ENCODE measurements around the gene MYO1E.
"Not testable (repeated sequence)": the region's sequence is repeated elsewhere in the genome, so short reads cannot be mapped to it uniquely, and the experiment has no call there.

Gene MYO1E

DNA sequence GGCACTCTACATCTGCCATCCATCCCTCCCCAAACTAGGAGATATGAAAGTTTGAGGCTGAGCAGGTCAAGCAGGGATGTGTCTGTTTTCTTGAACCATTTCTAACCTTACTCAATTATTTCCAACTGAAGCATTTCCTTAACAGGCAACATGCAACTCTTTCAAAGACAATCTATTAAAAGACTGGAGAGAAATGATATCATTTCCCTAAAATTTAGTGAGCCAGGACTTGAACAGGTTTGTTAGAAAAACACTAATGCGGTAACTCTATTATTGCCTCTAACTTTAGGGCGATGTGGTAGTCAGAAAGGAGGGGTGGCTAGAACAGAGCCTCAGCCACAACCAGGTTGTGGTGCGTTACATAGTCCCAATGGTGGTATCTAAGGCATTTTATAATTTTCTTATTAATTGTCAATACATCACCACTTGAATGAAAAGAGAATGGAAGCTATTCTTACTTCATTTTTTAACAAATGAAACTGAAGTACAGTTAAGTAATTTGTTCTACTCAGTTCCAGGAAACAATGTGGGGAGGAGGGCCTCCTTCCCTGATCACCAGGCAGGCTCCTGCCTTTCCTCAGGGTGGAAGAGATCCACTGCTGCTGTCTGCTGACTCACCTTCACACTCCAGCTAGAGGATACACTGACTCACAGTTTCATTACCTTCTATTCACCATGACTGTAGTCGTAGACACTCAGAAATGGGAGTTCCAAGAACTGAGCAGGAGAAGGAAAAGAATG is 22.8 kb downstream of the MYO1E start:
- DNase-seq, result no peak

DNA sequence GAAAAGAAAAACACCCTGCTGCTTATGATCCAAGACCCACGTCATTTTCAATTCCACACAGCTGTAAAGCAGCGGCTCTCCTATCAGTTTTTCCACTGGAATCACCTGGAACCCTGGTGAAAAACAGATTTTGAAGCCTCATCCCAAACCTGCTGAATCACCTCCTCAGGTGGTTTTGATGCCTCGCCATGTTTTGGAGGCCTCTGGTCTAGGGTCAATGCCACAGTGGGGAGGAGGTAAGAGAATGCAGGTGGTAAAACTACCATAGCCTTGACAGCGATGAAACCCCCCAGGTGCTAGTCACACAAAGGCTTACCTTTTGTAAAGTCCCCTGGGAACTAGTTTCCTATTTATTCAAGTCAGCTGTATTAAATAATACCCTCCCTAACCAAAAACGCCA is 24.8 kb downstream of the MYO1E start:
- DNase-seq, result no peak

DNA sequence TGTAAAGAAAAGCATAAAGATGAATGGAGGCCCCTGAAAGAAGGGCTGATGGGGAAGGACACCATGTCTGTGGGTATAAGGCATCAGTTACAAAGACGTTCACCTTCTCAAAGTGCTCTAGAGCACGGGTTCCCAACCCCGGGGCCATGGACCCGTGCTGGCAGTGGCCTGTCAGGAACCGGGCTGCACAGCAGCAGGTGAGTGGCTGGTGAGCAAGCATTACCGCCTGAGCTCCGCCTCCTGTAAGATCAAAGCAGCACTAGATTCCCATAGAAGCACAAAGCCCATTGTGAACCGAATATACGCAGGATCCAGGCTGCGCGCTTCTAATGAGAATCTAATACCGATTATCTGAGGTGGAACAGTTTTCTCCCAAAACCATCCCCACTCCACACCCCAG is 25.7 kb downstream of the MYO1E start:
- DNase-seq, result no peak

DNA sequence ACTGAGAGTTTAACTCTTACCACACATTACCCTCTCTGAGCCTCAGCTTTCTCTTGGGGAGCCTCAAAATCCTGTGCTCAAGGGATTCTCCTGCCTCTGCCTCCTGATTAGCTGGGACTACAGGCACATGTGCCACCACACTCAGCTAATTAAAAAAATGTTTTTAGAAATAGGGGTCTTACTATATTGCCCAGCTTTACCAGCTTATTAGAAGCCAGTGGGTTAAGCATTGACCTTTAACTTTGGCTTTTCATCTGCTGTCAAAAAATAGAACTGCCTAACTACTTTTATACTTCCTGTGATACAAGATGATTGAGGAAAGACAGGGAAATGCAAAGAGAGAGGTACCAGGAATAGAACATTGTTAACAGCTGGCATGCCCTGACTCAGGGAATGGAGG is 27.3 kb downstream of the MYO1E start:
- no peak for DNase-seq

DNA sequence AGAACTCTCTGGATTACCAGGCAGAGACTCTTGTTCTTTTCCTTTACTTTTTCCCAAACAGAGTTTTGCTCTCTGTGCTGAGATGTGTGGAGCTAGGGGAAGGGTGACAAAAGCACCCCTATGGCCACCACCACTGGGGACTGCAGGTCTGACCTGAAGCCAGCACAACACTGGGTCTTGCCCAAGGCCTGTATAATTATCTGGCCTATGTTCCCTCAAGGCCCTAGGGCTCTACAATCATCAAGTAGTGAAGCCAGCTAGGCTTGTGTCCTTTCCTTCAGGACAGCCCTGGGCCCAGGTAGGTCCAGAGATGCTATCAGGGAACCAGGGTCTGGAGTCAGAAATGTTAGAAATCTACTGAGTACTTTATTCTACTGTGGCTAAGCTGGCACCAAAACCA is 28.4 kb downstream of the MYO1E start:
- DNase-seq, result no peak

DNA sequence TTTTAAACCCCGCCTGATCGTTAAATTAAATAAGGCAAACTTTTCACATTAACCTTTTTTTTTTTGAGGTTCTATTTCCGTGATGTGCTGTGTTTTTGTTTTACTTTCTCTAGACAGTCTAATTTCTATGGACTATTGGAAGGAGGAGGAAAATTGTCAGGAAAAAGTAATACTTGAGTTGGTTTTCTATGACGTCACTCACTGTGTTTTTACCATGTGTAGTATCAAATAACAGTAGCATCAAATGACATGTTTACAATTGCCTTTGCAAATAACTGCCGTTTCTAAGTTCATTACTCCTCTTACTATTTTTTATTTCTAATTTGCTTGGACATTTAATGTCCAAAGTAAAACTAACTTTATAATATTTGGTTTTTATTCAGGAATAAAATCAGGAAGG is 32.3 kb downstream of the MYO1E start:
- DNase-seq, result no peak

DNA sequence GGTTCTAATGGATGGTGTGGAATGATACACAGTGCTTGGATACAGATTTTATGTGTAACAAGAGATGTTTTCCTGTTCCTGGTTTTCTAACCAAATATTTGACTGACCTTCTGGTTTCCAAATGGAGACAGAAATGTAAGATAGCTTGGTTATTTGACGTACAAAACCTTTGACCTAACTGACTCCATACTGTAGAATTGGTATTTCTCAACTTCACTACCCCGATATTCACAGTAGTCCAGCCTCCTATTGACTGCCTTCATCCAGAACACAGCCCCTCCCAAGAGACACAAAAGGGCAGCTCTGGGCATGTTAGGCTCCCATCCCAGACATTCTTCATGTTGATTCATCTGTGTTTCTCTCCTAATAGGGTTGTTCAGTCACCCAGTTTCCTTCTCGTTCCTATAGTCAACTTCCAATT is 33.4 kb downstream of the MYO1E start:
- no peak for DNase-seq

DNA sequence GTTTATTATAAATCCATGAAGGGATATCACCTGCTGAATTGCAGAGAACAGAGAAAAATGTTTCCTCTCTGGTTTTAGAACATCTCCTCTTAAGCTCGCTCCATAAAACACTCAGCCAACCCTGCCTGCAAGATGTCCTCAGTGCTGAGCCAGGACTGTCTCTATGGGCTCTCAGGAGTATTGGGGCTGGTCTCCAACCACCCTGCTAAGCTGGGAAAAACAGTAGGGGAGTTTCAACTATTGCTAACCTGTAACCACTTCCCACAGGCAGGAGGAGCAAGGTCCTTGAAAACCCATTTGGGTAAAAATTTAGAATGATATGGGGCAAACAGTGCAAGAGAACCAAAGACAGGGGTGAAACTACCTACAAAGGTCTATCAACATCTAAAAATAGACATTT is 34.3 kb downstream of the MYO1E start:
- no peak for DNase-seq

DNA sequence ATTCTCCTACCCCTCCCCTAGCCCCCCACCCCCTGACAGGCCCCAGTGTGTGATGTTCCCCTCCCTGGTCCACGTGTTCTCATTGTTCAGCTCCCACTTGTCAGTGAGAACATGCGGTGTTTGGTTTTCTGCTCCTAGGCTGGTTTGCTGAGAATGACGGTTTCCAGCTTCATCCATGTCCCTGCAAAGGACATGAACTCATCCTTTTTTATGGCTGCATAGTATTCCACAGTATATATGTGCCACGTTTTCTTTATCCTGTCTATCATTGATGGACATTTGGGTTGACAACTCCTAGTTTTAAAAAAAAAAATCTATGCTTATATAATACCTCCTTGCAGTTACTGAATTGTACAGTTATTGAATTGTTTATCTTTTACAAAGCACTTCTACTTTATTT is 35.9 kb downstream of the MYO1E start:
- not testable (repeated sequence) for DNase-seq

DNA sequence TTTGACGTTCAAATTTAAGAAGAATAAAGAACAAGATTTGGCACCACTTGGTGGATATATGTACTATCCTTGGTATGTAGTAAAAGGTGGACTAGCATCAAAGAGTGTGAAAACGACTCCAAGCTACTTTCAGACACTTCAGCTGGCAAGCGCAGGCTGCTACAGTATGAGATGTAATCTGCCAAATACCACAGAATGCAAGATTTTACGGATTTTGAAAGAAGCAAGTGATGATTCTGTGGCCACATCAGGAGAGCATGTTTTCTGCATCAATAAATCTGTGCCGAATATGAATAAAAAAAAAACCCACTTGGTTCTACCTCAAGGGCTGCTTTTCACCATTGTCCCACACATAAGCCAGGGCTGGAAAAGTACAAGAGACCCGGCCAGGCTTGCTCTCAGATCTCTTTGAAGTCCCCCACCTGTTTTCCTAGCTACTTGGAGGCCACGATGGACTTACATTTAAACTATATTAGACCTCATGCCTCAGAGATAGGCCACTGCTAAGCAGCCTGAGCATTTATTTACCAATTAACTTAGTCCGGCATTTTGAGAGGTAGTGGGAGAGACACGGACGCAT is 37.4 kb downstream of the MYO1E start:
- DNase-seq, result no peak

DNA sequence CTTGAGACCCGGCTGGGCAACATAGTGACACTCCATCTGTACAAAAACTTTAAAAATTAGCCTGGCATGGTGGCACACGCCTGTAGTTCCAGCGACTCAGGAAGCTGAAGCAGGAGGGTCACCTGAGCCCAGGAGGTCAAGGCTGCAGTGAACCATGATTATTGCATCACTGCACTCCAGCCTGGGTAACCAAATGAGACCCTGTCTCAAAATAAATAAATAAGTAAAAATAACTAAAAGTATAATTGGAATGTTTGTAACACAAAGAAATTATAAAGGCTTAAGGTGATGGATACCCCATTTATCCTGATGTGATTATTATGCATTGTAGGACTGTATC is 38.6 kb downstream of the MYO1E start:
- no peak for DNase-seq

DNA sequence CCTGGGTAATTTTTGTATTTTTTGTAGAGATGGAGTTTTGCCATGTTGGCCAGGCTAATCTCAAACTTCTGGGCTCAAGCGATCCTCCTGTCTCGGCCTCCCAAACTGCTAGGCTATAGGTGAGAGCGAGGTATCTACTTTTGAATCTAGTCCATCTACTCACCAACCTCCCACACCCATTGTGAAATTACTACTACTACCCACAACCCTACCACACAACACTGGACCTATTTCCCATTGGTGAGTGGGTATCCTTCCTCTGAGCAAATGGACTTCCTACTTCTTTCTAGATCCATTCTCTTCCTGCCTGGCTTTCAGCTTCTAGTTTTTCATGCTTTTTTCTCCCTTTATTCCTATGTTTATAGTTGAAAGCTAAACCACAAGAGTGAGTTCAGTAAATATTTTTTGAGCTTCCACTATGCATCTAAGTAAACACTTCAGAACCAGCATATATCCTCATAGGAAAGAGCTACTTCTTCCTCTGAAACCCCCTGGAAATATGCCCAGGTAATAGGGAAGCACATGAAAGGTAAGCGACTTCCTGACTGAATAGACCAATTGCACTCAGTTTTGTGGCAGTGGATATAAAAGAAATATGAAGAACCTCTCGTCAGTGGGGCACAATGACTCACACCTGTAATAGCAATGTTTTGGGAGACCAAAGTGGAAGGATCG is 39.1 kb downstream of the MYO1E start:
- no peak for DNase-seq

DNA sequence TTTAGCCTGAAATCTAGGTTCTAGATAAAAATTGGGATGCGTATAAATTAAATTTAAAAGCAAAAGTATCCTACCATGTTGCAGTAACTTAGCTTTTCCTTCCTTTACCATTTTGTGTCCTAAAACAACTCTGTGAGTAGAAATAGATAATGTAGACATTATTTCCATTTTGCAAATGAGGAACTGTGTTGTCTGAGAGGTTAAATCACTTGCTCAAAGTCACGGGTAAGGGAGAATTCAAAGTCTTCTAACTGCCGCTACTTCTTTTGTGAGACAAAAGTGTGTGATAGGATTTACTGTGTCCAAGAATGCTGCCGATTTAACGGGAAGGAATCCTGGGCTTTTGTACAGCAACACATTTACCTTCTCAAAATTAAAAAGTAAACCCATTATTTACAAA is 40.7 kb downstream of the MYO1E start:
- no peak for DNase-seq

DNA sequence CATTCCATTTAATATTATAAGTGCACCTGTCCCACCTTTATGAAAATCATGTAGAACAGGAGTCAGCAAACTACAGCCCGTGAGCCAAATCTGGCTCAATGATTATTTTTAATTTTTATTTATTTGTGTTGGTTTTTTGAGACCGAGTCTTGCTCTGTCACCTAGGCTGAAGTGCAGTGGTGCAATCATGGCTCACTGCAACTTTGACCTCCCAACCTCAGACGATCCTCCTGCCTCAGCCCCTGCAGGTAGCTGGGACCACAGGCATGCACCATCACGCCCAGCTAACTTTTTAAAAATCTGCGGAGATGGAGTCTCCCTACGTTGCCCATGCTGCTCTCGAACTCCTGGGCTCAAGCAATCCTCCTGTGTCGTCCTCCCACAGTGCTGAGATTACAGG is 42.0 kb downstream of the MYO1E start:
- DNase-seq, result no peak

DNA sequence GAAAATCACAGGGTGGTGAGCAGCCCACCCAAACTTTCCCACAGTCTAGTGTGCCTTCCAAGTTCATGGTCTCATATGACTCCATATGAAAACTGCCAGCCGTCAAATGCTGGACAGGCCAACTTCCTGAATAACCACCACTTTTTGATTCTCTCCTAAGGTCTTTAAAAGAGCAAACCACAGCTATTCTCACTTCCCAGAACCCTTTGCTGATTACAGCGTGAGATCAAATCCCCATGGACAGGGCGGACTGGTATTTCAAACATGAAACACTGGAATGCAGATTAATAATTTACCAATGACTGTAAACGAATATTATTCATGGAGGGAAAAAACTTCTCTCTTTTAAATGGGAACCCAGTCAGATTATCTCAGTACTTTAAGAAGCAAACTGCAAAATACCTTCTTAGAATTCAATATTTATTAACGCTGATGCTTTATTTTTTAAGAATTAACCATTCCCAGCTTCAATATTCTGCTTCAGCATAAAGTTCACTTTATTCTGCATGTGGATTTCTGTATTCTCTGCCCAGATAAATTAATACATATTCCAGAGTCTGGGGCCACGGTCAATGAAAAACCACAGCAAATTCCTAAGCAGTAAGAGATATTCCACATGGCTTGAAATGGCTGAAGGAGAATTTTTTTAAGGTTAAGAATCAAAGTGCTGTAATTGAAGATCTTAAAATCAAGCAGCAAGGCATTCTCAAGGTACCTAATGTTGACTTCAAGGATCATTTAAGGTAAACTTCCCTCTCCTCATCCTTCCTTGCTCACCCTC is 42.9 kb downstream of the MYO1E start:
- DNase-seq, result no peak

DNA sequence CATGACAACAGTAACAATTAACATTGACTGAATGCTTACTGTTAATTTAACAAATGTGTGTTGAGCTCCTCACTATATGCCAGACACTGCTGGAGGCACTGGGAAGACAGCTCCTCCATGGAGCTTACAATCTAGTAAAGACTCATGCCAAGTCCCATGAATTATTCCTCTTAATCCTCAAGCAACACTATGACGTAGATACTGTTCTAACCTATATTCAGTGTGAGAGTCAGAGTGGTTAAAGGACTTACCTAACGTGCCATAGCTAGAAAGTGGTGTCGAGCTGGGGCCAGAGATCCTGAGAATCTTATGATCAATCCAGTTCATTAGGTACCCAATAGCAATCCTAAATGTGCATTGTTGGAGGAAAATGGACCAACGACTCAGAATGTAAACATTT is 43.6 kb downstream of the MYO1E start:
- DNase-seq, result no peak

DNA sequence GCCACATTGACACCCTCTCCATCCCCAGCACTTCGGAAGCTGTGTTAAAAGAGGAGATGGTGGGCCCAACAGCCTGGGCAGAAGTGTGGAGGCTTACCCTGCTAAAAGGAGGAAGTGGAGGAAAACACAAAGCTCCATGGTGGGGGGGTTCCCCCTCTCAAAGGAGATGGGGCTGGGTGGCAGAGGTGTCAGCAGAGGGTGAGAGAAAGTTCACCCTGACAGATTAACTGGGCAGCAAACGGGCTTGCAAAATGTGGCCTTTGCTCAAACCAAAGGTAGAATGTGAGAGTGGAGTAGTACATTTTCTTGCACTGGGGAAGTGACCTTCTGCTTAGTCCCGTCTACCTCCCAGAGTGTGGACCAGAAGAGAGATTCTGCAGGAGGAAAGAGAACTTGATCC is 44.7 kb downstream of the MYO1E start:
- no peak for DNase-seq

DNA sequence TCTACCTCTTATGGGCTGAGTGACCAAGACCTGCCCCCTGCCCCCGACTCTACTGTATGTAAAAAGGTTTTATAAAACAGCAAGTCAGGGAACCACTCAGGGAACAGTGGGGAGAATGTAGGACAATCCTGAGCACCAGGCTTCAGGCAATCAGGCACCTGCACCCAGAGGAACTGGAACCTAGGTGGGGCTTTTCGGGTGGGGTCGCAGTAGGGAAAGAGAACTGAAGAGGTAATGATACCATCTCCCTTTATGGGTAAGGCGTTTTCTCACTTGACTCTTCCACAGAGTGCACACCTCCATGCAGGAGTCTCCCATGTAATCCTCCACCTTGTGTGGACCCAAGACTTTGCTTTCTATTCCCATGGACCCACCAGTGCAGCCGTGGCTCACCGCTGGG is 45.8 kb downstream of the MYO1E start:
- DNase-seq, result no peak

DNA sequence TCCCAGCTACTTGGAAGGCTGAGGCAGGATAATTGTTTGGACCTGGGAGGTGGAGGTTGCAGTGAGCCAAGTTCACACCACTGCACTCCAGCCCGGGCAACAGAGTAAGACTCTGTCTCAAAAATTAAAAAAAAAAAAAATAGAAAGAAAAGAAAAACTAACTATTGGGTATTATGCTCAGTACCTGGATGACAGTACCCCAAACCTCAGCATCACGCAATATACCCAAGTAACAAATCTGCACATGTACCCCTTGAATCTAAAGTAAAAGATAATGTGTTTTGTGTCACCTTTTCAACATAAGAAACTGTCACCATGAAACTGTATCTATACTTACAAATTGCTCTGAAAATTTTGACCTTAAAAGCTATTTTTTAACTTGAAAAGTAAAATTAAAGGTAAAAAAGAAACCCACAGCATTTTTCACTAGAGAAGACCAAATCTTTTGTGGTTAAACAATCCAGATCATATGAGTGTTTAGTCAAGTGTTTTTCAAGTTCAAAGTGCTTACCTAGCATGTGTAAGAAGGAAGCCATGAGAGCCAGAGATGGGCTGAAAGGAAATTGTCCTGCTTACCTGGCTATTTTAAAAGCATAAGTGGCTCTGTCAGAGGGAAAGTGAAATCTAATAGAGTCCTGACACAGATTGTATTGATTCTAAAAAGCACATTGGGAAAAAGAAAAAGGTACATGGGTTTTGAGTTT is 50.5 kb downstream of the MYO1E start:
- DNase-seq, result no peak

DNA sequence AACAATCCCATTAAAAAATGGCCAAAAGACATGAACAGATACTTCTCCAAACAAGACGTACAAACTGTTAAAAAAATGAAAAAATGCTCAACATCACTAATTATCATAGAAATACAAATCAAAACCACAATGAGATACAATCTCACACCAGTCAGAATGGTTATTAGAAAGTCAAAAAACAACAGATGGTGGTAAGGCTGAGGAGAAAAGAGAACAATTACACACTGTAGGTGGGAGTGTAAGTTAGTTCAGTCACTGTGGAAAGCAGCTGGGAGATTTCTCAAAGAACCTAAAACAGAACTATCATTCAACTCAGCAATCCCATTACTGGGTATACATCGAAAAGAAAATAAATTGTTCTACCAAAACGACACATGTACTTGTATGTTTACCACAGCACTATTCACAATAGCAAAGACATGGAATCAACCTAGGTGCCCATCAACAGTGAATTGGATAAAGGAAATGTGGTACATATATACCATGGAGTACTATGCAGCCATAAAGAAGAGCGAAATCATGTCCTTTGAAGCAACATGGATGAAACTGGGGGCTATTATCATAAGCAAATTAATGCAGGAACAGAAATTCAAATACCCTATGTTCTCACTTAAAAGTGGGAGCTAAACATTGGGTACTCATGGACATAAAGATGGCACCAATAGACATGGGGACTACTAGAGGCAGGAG is 51.5 kb downstream of the MYO1E start:
- DNase-seq, result no peak

DNA sequence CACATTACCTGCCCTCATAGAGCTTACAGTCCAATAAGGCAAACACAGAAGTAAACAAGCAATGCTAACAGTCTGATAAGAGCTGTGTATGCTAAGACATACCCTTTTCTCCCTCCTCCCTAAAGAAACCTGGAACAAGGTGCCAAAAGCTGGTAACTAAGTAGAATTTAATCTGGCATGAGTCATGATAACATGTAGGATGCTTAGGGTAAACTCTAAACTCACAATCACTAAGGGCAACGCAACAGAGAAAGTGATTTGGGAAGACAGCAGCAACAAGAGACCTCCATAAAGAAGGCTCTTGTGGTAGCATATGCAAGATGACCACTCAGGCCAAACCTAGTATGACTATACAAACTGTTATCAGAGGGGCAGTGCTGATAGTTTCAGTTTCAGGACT is 55.5 kb downstream of the MYO1E start:
- no peak for DNase-seq

DNA sequence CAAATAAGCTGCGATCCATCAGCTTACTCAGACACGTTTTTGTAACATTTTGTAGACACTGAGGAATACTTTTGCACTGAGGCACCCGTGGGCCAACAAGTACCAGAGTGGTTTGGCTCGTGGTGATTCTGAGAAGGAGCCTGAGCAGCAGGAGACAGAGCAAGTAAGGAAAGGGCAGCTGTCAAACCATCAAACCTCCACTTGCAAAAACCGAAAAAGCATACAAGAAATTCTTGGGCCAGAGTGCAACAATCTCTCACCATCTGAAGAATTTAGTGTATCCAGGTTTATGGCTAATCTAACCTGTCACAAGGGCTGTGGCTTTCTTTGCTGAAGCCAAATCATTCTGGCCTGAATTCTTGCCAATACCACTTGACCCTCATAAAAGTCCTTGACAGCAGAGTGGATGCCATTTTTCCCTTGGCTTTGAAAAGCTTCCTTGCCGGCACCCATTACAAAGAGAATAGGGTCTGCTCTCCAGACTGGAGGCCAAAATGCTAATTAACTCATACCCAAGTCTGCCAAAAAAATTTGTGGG is 56.7 kb downstream of the MYO1E start:
- DNase-seq, result no peak

All from cortex of kidney (tissue), 1 donor.